Activated naive CD8-positive, alpha-beta T cell treated with anti-CD3 and anti-CD28 coated beads, Interleukin-2, amount 10 ng/mL, durations not matched to agents 7 days and 5 days (primary cell): Measurements from ENCODE around the gene PTGFR. TPM values are rescaled to one million over a fixed set of nuclear protein-coding genes. Genes with fewer than 3 reads are reported as not detected.

Experiments used
- ATAC-seq: fragments of 150-1000 bp; cut with Tn5 transposase; one replicate; pipeline ENCODE4 v1.10.0; 2021; ENCODE audit warnings: low read depth, moderate library complexity
- POLR2A ChIA-PET: fragments of 350-600 bp; sonication (Branson Sonifier 250); formaldehyde crosslinking; loops from one replicate; lab custom pipeline; 2021; ENCODE audit warnings: antibody characterized with exemption; lab: Charles Lee
- DNase-seq: peaks from one replicate; pipeline ENCODE4 v3.0.0; 2021
- H3K27ac Mint-ChIP-seq: one replicate; pipeline ENCODE4 v1.8.0; 2022; ENCODE audit warnings: mild to moderate bottlenecking, mixed read lengths
- H3K27me3 Mint-ChIP-seq: one replicate; pipeline ENCODE4 v1.8.0; 2022; ENCODE audit warnings: mild to moderate bottlenecking, moderate library complexity, mixed read lengths
- H3K36me3 Mint-ChIP-seq: one replicate; pipeline ENCODE4 v1.8.0; 2021; ENCODE audit warnings: mild to moderate bottlenecking, mixed read lengths
- H3K4me1 Mint-ChIP-seq: one replicate; pipeline ENCODE4 v1.8.0; 2021; ENCODE audit warnings: mixed read lengths
- H3K4me3 Mint-ChIP-seq: one replicate; pipeline ENCODE4 v1.8.0; 2022; ENCODE audit warnings: mild to moderate bottlenecking, moderate library complexity, mixed read lengths
- H3K9me3 Mint-ChIP-seq: one replicate; pipeline ENCODE4 v1.8.0; 2021; ENCODE audit warnings: mixed read lengths
- total RNA-seq, 2 experiments: library from RNA; stranded (reverse); gene quantifications; one replicate each; pipeline ENCODE4 v1.2.3, GENCODE V29; 2021

Gene PTGFR
- not detected for total RNA-seq

- peaks cover 5% of the 10 kb centered on the region for H3K9me3 Mint-ChIP-seq
- H3K4me1 Mint-ChIP-seq: peaks cover 2% of the 10 kb centered on the region
- H3K36me3 Mint-ChIP-seq: no peaks in the 10 kb centered on the region
- no peak within 1 kb of the TSS for H3K27ac Mint-ChIP-seq
- no peak for ATAC-seq
- POLR2A ChIA-PET: no interaction called here
- peaks cover 31% of the 10 kb centered on the region for H3K27me3 Mint-ChIP-seq
- H3K4me3 Mint-ChIP-seq: no peak within 1 kb of the TSS
- DNase-seq: no peak
Measured at GRCh38 chr1:78490861-78491450, at the start of gene PTGFR. PTGFR (plus strand) TSS chr1:78490974; CDS start chr1:78492744, 1,770 bp downstream.

- no peaks in the 10 kb centered on the region for H3K27me3 Mint-ChIP-seq
- H3K4me1 Mint-ChIP-seq: no peaks in the 10 kb centered on the region
- H3K4me3 Mint-ChIP-seq: no peak overlapping the region
- H3K9me3 Mint-ChIP-seq: no peaks in the 10 kb centered on the region
- no peak for ATAC-seq
- H3K36me3 Mint-ChIP-seq: no peaks in the 10 kb centered on the region
- no peak for DNase-seq
- H3K27ac Mint-ChIP-seq: no peak overlapping the region
- POLR2A ChIA-PET: no interaction called here
Measured at GRCh38 chr1:78441921-78442320, 48.9 kb upstream of the PTGFR start.

- Mint-ChIP-seq H3K27ac (no peak overlapping the region), H3K9me3 (no peaks in the 10 kb centered on the region), H3K27me3 (no peaks in the 10 kb centered on the region), H3K4me3 (no peak overlapping the region), H3K4me1 (no peaks in the 10 kb centered on the region), H3K36me3 (no peaks in the 10 kb centered on the region)
- ATAC-seq: no peak
- POLR2A ChIA-PET: no interaction called here
- DNase-seq: no peak
Measured at GRCh38 chr1:78447086-78447485, 43.7 kb upstream of the PTGFR start.

GRCh38 chr1:78464449-78464891, 26.3 kb upstream of the PTGFR start:
- POLR2A ChIA-PET: no interaction called here
- peaks cover 10% of the 10 kb centered on the region for H3K9me3 Mint-ChIP-seq
- DNase-seq (no peak), ATAC-seq (no peak)
- no peak overlapping the region for H3K4me3 Mint-ChIP-seq
- H3K4me1 Mint-ChIP-seq: no peaks in the 10 kb centered on the region
- H3K27ac Mint-ChIP-seq: no peak overlapping the region
- no peaks in the 10 kb centered on the region for H3K36me3 Mint-ChIP-seq
- no peaks in the 10 kb centered on the region for H3K27me3 Mint-ChIP-seq

- POLR2A ChIA-PET: interaction anchor here (0.7 kb wide), 1 partner anchor 217 kb away, joined by 3 read pairs; no protein-coding TSS in a partner anchor
- Mint-ChIP-seq H3K27ac (no peak overlapping the region), H3K36me3 (no peaks in the 10 kb centered on the region), H3K9me3 (peaks cover 8% of the 10 kb centered on the region), H3K4me3 (no peak overlapping the region), H3K27me3 (no peaks in the 10 kb centered on the region), H3K4me1 (no peaks in the 10 kb centered on the region)
- DNase-seq (no peak), ATAC-seq (no peak)
Measured at GRCh38 chr1:78465143-78465542, 25.6 kb upstream of the PTGFR start.

GRCh38 chr1:78468521-78468920, 22.3 kb upstream of the PTGFR start:
- H3K27me3 Mint-ChIP-seq: no peaks in the 10 kb centered on the region
- H3K9me3 Mint-ChIP-seq: peaks cover 3% of the 10 kb centered on the region
- POLR2A ChIA-PET: no interaction called here
- no peaks in the 10 kb centered on the region for H3K4me1 Mint-ChIP-seq
- no peak overlapping the region for H3K27ac Mint-ChIP-seq
- DNase-seq (no peak), ATAC-seq (no peak)
- H3K4me3 Mint-ChIP-seq: no peak overlapping the region
- no peaks in the 10 kb centered on the region for H3K36me3 Mint-ChIP-seq

- H3K4me1 Mint-ChIP-seq: no peaks in the 10 kb centered on the region
- DNase-seq (no peak), ATAC-seq (no peak)
- no peaks in the 10 kb centered on the region for H3K36me3 Mint-ChIP-seq
- no peaks in the 10 kb centered on the region for H3K9me3 Mint-ChIP-seq
- POLR2A ChIA-PET: no interaction called here
- H3K27ac Mint-ChIP-seq: no peak overlapping the region
- H3K4me3 Mint-ChIP-seq: no peak overlapping the region
- H3K27me3 Mint-ChIP-seq: no peaks in the 10 kb centered on the region
Measured at GRCh38 chr1:78469576-78469975, 21.2 kb upstream of the PTGFR start.

- POLR2A ChIA-PET: no interaction called here
- H3K27ac Mint-ChIP-seq: no peak overlapping the region
- no peaks in the 10 kb centered on the region for H3K27me3 Mint-ChIP-seq
- H3K36me3 Mint-ChIP-seq: no peaks in the 10 kb centered on the region
- no peak overlapping the region for H3K4me3 Mint-ChIP-seq
- no peak for ATAC-seq
- H3K9me3 Mint-ChIP-seq: no peaks in the 10 kb centered on the region
- no peaks in the 10 kb centered on the region for H3K4me1 Mint-ChIP-seq
- no peak for DNase-seq
Measured at GRCh38 chr1:78471890-78472620, 18.7 kb upstream of the PTGFR start.

- H3K4me1 Mint-ChIP-seq: no peaks in the 10 kb centered on the region
- H3K27ac Mint-ChIP-seq: no peak overlapping the region
- no peak overlapping the region for H3K4me3 Mint-ChIP-seq
- no peaks in the 10 kb centered on the region for H3K36me3 Mint-ChIP-seq
- ATAC-seq (no peak), DNase-seq (no peak)
- POLR2A ChIA-PET: no interaction called here
- no peaks in the 10 kb centered on the region for H3K9me3 Mint-ChIP-seq
- no peaks in the 10 kb centered on the region for H3K27me3 Mint-ChIP-seq
Measured at GRCh38 chr1:78472851-78473496, 17.8 kb upstream of the PTGFR start.

- no peaks in the 10 kb centered on the region for H3K4me1 Mint-ChIP-seq
- no peak overlapping the region for H3K27ac Mint-ChIP-seq
- POLR2A ChIA-PET: no interaction called here
- no peaks in the 10 kb centered on the region for H3K36me3 Mint-ChIP-seq
- ATAC-seq (no peak), DNase-seq (no peak)
- H3K4me3 Mint-ChIP-seq: no peak overlapping the region
- no peaks in the 10 kb centered on the region for H3K27me3 Mint-ChIP-seq
- H3K9me3 Mint-ChIP-seq: no peaks in the 10 kb centered on the region
Measured at GRCh38 chr1:78474092-78474491, 16.7 kb upstream of the PTGFR start.

- Mint-ChIP-seq H3K36me3 (no peaks in the 10 kb centered on the region), H3K27me3 (no peaks in the 10 kb centered on the region), H3K27ac (no peak overlapping the region), H3K4me1 (no peaks in the 10 kb centered on the region), H3K9me3 (no peaks in the 10 kb centered on the region), H3K4me3 (no peak overlapping the region)
- POLR2A ChIA-PET: no interaction called here
- ATAC-seq (no peak), DNase-seq (no peak)
Measured at GRCh38 chr1:78475888-78476610, 14.7 kb upstream of the PTGFR start.

GRCh38 chr1:78483903-78484302, 6.9 kb upstream of the PTGFR start:
- Mint-ChIP-seq H3K36me3 (no peaks in the 10 kb centered on the region), H3K9me3 (peaks cover 1% of the 10 kb centered on the region), H3K27ac (no peak overlapping the region), H3K4me1 (no peaks in the 10 kb centered on the region), H3K4me3 (no peak overlapping the region), H3K27me3 (no peaks in the 10 kb centered on the region)
- ATAC-seq: no peak
- DNase-seq: no peak
- POLR2A ChIA-PET: no interaction called here

- DNase-seq (no peak), ATAC-seq (no peak)
- Mint-ChIP-seq H3K4me3 (no peak overlapping the region), H3K36me3 (no peaks in the 10 kb centered on the region), H3K4me1 (peaks cover 2% of the 10 kb centered on the region), H3K27me3 (peaks cover 31% of the 10 kb centered on the region), H3K27ac (no peak overlapping the region), H3K9me3 (peaks cover 5% of the 10 kb centered on the region)
- POLR2A ChIA-PET: no interaction called here
Measured at GRCh38 chr1:78491451-78492071, 787 bp downstream of the PTGFR start.
